Activated CD4-positive, alpha-beta T cell treated with anti-CD3 and anti-CD28 coated beads for 24 hours (primary cell): Measurements from ENCODE around the gene BCL2L12.
"Not testable (repeated sequence)": the region's sequence is repeated elsewhere in the genome, so short reads cannot be mapped to it uniquely, and the experiment has no call there.

Experiments used
- DNase-seq, 2 donors: peaks; one replicate each; pipeline ENCODE4 v3.0.0-alpha.2; 2020; ENCODE audit warnings: low read depth in 2 of 2

BCL2L12 gene, protein sequence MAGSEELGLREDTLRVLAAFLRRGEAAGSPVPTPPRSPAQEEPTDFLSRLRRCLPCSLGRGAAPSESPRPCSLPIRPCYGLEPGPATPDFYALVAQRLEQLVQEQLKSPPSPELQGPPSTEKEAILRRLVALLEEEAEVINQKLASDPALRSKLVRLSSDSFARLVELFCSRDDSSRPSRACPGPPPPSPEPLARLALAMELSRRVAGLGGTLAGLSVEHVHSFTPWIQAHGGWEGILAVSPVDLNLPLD

DNA sequence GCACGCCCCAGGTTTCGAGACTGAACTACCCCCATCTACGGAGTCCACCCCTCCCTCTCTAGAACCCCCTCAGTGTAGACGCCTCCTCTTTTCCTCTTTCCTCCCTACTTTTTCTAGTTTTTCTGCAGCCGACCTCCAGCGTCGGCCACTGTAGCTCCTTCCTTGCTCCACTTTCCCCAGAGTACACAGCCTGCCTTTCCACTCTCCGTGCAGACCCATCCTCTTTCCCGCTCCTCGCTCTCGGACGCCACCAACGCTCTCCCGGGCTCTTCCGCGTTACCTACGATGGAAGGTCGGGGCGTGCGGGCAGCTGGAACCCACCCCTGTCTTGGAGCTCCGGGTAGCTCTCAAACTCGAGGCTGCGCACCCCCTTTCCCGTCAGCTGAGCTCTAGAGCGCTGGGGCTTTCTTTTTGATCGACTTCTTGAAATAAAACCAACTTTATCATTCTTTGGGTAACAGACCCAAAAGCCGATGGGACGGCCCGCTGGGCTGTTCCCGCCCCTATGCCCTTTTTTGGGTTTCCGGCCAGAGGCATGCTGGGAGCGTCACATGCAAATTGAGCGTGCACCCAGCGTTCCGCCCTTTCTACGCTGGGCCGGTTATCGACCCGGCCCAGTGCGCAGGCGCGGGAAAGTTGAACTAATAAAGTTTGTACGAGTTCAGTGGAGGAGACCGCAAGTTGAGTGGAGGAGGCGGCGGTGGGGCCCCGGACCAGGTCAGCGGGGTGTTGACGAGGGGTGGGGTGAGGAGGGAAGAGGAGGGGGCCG lies at the start of gene BCL2L12, which contains the start of gene IRF3:
Gene BCL2L12, plus strand, starts transcription at position 583 of the 769 bp plus-strand sequence. CDS start 760 bp downstream, outside the sequence.
Gene IRF3, minus strand, starts transcription at position 507 of the 769 bp plus-strand sequence. CDS start 1,019 bp downstream, outside the sequence.
- peak; percentile 99 to 100 for DNase-seq

DNA sequence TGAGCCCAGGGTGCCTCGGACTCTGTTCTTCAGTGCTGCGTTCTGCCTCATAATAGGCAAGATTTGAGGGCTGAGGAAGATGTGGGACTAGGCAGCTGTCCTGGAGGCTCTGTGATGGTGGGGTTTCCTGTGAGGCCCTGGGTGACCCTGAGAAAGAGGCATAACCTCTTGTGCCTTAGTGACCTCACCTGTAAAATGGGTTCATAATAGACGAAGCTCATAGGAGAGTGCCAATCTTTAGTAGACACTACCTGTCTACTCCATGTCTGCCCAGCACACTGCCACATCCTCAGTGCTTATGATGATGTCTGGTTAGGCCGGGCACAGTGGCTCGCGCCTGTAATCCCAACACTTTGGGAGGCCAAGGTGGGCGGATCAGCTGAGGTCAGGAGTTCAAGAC lies 49.2 kb upstream of the BCL2L12 start:
- DNase-seq: no peak

DNA sequence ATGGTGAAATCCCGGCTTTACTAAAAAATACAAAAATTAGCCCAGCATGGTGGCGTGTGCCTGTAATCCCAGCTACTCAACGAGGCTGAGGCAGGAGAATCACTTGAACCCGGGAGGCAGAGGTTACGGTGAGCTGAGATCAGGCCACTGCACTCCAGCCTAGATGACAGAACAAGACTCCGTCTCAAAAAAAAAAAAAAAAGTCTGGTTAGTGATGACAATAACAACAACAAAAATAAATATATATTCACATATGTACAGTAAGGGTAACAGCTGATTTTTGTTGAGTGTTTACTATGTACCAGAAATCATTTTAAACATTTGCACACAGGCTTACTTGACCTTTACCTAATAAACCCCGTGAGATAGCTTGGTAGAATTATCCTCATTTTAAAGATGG lies 48.8 kb upstream of the BCL2L12 start:
- DNase-seq: no peak

- not testable (repeated sequence) for DNase-seq
Observed at GRCh38 chr19:49617860-49618259, 47.9 kb upstream of the BCL2L12 start.

GRCh38 chr19:49624967-49625910 lies 40.5 kb upstream of the BCL2L12 start:
- no peak for DNase-seq

- DNase-seq: no peak
Observed at GRCh38 chr19:49626226-49626625, 39.5 kb upstream of the BCL2L12 start.

GRCh38 chr19:49629659-49630058 lies 36.1 kb upstream of the BCL2L12 start:
- no peak for DNase-seq

DNA sequence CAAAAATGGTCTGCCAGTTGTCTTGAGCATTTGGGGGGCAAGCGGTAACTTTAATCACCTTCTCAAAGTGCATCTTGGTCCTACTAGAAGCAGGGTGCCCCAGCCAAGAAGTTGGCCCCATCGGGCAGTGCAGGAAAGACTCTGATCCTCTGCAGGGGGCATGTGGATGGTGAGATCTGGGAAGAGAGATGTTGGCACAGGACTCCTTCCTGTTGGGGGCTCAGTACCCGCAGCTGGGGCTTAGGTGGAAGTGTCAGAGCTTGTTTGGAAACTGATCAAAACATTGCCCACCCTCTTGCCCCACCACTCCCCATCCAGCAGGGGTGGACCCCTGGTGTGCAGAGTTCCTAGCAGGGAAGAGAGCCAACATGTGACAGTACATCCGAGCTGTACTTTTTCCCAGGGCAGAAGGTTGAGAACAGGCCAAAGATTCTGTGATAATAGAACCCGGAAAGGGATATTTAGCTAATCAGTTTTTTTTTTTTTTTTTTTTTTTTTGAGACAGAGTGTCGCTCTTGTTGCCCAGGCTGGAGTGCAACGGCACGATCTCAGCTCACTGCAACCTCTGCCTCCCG lies 34.6 kb upstream of the BCL2L12 start:
- DNase-seq: no peak

DNA sequence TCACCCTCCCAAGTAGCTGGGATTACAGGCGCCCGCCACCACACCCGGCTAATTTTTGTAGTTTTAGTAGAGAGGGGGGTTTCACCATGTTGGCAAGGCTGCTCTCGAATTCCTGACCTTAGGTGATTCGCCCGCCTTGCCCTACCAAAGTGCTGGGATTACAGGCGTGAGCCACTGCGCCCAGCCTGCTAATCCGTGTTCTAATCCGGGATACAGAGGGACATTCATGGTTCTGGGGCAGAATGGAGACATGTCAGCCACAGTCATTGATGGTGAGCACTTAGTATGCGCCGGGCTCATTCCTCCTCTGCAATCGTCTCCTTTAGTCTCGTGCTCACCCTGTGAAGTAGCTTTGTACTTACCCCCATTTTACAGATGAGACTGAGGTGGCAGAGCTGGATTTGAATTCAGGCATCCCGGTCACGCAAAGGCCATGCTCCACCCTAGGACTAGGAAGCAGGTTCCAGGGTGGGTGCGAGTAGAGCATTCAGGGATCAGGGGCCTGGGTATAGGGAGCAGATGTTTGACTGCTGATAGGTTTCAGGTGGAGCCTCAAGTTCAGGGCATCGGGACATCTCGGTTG lies 34.0 kb upstream of the BCL2L12 start:
- no peak for DNase-seq

GRCh38 chr19:49632576-49632975 lies 33.2 kb upstream of the BCL2L12 start:
- DNase-seq: no peak

DNA sequence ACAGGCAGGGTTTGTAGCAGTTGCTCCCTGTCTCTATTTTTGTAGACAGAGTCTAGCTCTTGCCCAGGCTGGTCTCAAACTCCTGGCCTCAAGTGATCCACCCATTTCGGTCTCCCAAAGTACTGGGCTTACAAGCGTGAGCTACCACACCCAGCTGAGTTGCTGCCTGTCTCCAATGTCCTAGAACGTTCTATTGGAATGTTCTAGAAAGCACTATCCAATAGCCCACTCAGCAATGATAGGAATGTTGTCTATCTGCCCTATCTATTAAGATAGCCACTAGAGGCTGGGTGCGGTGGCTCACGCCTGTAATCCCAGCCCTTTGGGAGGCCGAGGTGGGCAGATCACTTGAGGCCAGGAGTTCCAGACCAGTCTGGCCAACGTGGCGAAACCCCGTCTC lies 32.5 kb upstream of the BCL2L12 start:
- not testable (repeated sequence) for DNase-seq

DNA sequence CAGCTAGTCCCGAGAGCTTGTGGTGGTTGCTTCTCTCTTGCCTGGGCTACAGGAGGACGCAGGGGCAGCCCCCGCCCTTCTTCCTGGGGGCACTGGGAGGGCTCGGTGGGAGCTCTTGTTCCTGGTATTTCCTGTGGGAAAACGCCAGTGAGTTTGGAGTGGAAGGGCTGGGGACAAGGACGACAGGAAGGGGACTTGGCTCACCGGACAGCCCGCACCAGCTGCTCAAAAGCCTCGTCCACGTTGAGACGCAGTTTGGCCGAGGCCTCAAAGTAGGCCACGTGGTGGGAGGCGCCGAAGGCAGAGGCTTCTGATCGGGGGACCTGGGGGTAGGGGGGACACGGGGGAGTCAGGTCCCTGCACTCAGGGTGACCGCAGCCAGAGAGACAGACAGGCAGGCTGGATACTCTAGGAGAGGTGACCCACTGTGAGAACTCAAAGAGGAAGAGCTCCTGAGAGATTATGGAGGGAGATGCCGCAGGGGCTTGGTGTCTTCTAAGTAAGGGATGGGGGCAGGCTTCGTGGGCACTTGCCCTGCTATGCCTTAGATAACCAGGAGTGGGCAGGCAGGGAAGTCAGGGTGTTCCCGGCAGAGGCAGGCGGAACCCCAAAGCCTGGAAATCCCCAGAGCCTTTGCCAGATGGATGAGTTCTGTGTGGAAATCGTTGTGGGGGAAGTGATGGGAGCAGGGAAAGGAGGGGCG lies 30.1 kb upstream of the BCL2L12 start:
- no peak for DNase-seq

DNA sequence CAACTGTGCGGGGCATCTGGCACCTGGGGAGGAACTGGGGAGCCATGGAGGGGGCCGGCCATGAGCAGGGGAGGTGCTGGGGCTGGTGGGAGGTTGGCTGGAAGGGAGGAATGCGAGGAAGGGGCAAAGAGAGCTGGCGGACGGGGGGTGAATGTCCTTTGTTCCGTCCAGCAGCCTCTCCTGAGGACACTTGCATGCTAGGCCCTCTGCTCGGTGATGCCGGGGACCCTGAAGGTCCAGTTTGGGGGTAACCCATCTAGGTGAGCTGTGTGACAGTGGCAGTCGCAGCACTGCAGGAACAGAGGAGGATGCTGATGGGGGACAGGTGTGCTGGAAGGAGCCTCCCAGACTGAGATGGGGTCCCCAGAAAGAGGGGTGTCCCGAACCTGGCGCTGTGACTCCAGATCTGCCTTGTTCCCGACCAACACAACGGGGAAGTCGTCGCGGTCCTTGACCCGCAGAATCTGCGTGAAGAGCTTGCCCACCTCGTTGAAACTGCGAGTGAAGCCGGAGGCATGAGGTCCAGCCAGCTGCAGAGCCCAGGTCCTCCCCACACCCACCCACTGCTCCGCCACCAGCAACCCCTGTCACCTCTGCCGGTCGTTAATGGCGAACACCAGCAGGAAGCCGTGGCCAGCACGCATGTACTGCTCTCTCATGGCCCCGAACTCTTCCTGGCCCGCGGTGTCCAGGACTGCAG lies 29.4 kb upstream of the BCL2L12 start:
- no peak for DNase-seq

DNA sequence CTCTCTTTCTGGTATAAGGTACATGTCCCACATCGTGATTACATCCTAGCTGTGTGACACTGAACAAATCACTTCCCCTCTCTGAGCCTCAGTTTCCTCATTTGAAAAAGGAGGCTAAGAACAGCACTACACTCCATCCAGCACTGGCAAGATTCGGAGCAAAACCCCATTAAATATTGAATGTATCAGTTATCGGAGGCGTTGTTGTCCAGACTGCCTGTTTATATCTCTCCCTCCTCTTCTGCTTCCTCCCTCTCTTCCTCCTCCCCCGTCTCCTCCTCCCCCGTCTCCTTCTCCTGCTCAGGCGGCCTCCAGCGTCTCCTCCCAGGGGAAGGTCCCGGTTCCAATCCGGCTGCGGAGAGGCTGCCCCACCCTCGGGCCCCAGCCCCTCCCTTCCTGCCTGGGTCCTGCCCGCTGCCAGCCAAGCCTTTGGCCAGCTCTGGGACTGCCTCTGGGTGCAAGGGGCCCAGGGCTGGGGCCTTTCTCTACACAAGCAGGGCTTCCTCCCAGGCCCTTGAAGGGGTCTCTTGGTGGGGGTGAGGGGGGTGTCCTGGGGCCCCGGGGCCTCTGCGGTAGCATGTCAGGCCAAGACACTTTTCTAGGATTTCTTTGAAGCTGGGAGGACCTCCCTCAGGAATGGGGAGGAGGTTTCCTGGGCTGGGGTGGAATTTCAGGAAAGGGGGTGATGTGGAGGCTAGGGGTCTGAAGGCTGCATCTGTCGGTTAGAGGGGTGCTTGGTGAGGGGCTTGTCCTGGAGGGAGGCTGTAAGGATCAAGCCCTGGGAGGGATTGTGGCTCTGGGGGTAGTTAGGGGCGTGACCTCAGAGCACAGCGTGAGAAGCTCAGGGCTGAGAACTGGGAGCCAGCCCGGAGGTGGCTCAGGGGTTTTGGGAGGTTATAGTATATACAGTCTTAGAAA lies 27.7 kb upstream of the BCL2L12 start:
- no peak for DNase-seq

GRCh38 chr19:49639401-49640112 lies 26.2 kb upstream of the BCL2L12 start:
- no peak for DNase-seq

DNA sequence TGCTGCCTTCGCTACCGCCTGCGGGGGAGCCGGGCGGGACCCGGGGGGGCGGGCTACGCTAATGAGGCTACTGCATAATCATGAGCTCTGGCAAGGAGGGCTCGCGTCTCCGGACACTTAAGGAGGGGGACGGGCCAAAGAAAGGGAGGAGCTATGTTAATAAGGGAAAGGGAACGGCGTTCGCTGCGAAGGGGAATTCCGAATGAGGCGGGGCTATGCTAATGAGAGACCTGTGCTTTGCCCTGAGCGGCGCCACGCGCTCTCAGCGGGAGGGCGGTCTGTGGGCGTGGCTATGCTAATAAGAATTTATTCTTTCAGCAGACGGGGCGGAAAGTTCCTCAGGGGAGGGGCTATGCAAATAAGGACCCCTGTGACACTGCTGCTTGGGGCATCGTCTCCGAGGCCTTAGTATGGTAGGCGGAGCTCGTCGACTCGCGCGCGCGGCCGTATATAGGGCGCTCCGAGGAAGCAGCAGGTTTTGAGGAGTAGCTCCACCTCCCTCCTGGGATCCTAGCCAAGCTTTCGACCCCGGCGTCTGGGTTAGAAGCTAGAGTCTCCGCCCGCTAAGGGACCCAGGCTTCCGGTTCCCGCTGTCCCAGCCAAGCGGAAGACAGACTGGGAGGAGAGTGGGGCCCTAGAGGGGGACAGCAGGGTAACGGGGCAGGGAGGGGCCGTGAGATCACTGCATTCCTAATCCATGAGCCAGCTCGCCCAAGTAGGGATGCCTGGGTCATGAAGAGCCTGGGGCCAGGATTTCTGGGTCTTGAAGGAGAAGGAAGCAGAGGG lies 25.4 kb upstream of the BCL2L12 start, which contains the start of gene RRAS:
Gene RRAS, minus strand, starts transcription at position 31 of the 786 bp plus-strand sequence. CDS start 45 bp downstream, outside the sequence.
- DNase-seq: peak; percentile 100
